T-helper 22 cell (primary cell): ENCODE data around the gene MORC2.

Source experiments
- DNase-seq: peaks from one replicate; pipeline ENCODE4 v3.0.0-alpha.2; 2020; ENCODE audit warnings: low read depth

MORC2 gene

DNA sequence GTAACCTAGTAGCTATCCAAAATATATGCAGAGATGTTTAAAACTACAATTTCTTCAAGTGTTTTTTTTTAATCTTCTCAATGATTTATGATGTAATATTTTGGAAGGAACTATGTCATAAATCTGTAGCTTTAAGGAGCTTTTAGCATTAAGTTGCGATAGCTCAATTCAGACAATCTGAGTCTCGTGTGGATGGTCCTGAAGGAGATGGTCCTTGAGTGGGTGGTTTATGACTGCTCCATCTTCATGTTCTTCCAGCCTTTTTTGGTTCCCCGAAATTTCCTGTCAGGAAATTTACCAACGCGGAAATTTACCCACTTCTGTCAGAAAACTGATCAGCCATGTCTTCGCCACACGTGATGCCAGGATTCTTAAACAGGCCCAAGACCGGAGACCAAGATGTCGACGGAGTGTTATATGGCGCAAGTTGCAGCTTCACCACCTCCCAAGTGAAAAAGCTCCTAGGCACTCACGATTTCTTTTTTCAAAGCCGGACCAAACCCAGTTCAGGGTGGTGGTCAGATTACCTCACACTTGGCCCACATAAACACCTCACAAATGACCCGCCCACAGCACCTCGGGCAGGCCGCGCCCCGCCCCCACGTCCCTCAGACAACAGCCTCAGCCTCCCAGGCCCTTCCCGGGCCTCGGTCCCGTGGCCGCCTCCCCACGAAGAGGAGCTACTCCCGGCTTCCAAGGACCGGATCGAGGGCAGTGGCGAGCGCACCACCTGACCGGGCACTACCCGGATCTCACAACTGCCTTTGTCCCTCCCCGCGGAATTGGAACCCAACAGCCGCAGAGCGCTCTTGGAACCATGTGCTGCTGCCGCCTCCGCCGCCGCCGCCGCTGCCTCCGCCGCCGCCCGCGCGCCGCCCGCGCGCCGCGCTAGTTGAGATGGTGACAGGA, at the start of gene MORC2:
TSS of gene MORC2 (minus strand) at position 760 of the 909 bp plus-strand sequence. CDS start 885 bp downstream, outside the sequence.
- DNase-seq: no peak

DNA sequence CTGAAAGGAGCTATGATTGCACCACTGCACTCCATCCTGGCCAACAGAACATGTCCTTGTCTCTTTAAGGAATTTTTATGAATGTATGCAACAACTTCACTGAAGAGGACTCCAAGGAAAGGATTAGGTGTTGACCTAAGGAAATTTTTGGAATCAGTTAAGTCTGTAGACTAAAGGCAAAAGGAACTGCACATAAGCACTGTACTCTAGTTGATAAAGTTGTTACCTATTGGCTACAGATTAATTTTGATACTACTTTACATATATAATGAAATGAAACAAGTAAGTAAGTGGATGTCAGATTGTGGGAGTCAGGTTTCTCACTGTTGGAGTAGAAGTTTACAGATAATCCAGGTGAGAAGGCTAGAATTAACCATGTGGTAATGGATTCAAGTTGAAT, 37.0 kb upstream of the MORC2 start:
- no peak for DNase-seq

- no peak for DNase-seq
Observed at GRCh38 chr22:31001124-31001770, 32.7 kb upstream of the MORC2 start.

DNA sequence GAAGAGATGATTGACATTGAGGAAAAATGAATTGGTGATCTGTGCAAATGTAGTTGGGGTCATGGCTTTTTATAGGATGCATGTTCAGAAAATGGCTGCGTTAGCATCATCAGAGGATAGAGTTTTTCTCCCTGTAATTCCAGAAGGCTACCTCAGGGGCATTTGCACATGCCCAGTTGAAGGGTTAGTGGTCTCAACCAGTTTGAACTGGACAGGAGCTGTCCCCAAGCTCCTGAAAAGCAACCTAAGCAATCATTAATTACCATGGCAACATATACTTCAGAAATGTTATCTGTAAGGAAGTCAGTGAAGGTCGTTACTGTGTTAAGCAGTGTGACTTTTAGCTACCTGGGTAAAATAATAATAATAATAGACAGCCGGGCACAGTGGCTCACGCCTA, 29.8 kb upstream of the MORC2 start:
- no peak for DNase-seq

- no peak for DNase-seq
Observed at GRCh38 chr22:30996462-30996861, 27.9 kb upstream of the MORC2 start.

DNA sequence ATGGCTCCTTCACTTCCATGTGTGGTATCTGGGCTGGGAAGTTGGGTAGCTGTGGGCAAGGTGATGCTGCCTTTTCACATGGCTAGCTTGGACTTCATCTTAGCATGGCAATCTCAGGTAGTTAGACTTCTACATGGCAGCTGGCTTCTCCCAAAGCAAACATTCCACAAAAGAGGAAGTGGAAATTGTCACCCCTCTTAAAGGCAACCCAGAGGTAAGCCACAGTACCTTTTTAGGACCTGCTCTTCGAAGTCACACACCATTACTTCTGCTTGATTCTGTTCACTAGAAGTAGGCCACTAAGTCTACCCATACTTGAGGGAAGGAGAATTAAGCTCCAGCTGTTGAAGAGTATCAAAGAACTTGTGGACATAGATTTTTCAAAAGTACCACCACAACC, 26.4 kb upstream of the MORC2 start:
- no peak for DNase-seq

- DNase-seq: no peak
Observed at GRCh38 chr22:30992565-30992964, 24.0 kb upstream of the MORC2 start.

DNA sequence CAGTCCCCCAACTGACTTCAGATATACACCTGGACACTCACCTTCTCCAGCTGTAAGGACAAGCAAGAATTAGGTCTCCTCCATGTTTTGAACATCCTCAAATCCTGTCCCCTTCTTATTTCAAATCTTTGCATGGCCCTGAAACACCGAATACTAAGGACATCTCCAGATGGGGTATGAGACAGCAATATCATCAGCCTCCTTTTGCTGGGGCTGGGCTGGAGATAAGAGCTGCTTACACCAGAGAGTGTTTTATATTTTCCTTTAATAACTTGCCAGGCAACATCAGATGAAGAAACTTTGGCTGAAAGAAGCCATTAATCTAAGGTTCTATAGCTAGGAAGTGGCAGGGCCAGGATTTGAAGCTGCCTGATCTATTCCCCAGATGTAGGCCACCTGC, 22.1 kb upstream of the MORC2 start:
- DNase-seq: no peak

- DNase-seq: no peak
Observed at GRCh38 chr22:30989474-30989873, 20.9 kb upstream of the MORC2 start.

DNA sequence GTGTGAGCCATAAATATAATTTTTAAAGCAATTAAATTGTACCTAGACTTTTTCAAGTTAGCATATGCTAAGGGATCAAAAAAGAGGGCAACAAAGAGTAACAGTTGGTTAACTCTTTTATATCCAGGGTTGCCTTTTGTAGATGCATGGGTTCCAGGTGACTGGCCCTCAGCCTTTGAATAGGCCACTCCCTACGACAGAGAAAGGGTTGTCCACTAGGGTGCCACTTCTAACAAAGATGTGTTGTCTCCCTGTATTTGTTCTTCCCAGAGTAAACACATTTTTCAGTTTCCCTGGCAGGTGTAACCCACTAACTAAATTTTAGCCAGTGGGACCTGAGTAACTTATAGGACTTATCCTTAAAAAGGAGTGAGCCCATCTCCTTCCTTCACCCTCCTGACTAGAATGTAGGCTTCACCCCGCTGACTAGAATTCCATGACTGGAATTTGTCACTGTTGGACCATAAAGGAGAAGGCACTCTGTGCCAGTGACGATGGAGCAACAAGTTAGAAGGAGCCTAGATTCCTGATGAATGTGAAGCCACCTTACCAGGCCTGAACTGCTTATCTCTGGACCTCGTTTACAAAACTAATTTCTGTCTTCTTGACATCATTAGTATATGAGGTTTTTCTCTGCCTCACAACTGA, 17.1 kb upstream of the MORC2 start:
- DNase-seq: no peak

DNA sequence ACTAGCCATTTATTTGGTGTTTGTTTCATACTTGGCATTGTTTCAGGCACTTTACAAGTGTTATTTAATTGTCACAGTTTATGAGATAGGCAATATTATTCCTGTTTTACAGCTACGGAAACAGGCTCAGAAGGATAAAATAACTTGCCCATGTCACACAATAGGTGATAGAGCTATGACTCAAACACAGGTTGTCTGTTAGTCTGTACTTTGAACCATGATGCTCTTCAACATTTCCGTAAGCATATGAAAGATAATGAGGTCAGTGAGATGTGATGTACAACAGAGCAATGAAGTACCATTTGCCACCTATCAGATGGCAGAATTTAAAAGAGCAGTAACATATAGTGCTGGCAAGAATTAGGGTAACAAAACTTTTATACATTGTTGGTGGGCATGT, 15.7 kb upstream of the MORC2 start:
- no peak for DNase-seq

DNA sequence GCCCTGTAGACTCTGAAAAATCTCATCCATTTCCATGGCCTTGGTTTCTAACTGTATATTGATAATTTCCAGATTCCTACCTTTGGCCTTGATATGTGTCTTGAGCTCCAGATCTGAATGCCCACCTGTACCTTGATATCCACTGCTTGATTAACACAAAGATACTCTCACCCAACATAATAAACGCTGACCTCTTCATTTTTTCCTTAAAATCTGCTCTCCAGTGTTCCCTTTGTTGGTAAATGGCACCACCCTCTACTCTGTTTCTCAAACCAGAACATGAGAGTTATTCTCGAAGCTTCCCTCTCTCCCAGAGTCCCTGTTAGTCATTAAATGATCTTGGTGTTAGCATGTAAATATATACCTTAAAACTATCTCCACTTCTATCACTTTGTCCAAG, 13.9 kb upstream of the MORC2 start:
- no peak for DNase-seq

- no peak for DNase-seq
Observed at GRCh38 chr22:30979932-30980331, 11.4 kb upstream of the MORC2 start.

- no peak for DNase-seq
Observed at GRCh38 chr22:30978304-30978962, 9.9 kb upstream of the MORC2 start.

GRCh38 chr22:30970356-30970746, 1.8 kb upstream of the MORC2 start:
- no peak for DNase-seq

DNA sequence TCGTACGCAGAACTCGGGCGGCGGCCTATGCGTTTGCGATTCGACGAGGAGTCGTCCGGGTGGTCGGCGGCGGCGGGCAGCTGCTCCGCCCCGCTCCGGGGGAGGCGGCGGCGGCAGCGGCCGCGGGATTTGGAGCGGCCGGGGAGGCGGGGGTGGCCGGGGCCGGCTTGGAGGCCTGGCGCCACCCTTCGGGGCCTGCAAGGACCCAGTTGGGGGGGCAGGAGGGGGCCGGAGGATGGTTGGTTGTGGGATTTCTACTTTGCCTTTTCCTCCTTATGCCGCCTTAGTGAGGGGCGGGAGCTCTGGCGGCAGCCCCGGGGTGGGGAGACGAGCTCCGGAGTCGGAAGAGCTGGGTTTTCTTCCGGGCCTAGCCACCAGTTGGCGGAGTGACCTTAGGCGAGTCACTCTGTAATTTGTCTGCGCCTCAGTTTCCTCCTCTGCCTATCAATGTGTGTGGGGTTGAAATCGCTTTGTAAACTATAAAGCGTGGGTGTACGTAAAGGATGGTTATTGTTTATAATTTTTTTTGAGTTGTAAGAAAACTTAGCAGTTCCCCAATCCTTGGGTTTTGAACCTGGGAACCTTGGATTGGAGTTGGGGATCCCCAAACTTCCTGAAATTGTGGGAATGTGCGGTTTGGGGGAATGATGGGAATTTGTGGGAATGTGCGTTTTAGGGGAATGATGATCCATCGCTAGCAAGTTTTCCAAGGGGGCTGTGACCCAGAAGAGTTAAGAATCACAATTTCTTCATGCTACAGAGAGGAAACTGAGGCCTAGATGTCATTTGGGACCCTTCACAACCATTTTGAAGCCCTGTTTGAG, 1.2 kb upstream of the MORC2 start:
- no peak for DNase-seq

GRCh38 chr22:30968924-30969531, 454 bp upstream of the MORC2 start, which contains the start of gene TUG1:
Gene TUG1 (plus strand): TSS chr22:30969265.
- peak; percentile 97 for DNase-seq

DNA sequence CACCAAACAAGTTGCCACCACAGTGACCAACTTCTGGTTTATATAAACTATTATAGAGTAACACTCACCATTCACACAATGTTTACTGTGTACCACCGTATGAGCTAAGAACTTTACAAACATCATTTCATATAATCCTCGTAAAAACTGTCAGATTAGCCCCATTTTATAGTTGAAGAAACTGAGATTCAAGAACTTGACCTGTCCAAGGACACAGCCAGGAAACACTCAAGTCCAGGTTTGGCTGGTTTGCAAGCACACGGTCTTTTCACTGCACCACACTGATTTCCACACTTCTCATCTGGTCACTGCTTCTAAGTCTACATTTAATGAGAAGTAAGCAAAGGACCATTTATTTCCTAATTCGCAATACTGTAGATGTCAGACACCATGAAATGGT, 3.7 kb downstream of the MORC2 start:
- DNase-seq: no peak

DNA sequence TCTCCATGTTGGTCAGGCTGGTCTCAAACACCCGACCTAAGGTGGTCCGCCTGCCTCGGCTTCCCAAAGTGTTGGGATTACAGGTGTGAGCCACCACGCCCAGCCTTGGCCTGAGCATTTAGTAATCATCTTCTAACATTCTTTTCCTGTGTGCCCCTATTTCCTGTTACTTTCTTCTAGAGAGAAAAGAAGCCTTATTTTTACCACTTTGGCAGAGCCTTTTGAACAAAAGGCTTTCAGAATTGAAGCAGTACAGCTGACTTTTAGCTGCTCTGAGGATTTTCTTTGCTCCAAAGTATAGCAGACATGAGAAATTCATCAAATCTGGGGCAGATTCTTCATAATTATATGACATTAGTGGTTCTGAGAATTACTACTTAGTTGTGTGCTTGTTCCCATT, 13.4 kb downstream of the MORC2 start:
- no peak for DNase-seq

- DNase-seq: no peak
Observed at GRCh38 chr22:30953206-30953605, 15.4 kb downstream of the MORC2 start.
